Measurements from ENCODE around the gene C5orf58.

C5orf58 gene

DNA sequence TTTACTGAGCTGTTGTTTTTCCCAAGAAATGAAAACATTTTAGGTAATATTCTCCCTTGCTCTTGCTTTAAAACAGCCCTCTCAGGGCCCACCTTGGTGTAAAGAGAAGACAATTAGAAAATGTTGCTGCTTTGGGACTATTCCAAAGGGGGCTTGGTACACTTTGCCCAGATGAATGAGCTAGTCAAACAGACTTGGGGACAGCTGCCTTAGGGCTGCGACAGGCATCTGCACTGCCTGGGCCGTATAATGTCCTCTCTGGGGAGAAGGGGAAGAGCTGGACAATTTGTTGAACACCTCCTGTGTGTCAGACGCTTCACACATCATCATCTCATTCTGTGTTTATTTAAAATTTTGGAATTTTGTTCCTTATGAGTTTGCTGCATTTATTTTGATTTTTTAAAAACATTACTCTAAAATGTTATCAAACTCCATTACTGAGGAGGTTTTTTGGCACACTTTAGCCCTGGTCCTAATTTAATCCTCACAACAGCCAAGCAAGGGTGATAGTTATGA, 28.8 kb downstream of the C5orf58 start:
- DNase-seq: no peak

DNA sequence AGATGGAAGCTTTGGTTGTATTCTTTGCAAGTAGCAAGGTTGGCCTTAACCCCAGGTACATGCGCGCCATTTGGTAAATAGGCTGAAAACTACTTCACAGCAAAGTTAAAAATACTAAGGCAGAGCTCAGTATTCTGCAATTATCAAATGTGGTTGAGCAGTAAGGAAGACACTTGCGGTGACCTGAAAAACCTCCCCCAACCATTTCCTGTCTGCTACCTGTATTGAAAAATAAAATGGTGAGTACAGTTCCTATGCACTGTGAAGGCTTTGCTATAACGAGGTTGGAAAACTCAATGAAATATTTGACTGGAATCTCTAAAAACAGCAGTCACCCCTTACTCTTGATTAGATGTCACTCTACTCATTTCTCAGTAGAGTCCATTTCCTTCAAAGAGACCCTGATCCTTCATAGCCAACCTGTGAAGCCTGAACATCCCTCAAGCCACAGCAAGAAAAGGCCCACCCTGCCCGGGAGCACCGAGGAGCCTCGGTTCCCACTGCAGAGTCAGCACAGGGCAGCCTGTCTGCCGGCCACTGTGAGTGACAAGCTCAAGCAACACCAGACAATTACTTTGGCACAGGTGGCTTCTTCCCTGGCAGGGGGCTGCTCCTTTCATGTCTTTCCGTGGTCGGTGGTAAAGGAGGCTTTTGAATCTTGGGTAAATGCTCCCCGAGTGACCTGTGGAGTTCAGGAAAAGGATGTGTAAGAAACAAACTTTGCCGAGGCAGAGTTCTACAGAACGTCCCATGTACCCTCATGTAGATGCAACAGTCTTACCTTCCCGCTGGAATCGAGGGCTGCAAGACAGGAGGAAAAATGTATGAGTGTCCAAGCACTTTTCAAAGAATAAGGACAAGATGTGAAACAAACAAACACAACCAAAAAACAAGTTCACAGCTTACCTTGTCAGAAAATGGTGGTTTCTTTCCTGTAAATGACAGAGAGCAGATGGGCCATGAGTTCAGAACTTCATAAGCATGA, 29.6 kb downstream of the C5orf58 start:
- no peak for DNase-seq

DNA sequence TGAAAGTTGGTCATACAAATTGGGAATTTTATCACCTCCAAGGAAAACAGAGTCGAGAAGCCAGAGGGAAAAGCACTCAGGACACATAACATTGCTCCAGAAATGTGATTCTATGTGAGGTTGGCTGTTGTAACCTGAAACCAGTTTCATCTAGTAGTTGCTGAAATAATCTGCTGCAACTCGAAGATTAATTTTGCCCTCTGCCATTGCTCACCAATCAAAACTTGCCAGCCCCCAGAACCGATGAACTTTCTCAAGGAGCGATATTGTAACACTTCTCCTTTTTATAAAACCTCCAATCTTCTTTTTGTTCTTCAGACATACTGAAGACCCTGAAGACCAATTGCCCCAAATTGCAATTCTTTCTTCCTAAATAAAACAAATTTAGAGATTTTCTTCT, 31.1 kb downstream of the C5orf58 start:
- DNase-seq: no peak

DNA sequence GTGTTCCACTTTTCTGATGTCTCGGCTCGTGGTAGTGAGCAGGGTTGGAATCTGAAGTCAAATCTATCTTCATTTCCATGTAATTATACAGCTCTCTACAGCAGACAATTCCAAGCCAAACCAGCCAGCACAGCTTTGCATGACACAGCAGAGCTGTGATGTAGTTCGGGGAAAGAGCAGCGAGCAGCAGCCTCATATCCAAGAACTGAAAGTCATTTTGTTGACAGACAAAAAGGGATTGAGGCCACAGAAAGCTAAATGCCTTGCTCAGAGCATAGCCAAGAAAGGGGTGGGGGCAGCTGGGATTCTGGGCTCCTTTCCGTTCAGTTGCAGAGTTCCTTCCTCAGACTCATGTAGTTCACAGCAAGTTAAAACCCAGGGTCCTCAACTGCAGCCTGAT, 32.7 kb downstream of the C5orf58 start:
- DNase-seq: no peak

DNA sequence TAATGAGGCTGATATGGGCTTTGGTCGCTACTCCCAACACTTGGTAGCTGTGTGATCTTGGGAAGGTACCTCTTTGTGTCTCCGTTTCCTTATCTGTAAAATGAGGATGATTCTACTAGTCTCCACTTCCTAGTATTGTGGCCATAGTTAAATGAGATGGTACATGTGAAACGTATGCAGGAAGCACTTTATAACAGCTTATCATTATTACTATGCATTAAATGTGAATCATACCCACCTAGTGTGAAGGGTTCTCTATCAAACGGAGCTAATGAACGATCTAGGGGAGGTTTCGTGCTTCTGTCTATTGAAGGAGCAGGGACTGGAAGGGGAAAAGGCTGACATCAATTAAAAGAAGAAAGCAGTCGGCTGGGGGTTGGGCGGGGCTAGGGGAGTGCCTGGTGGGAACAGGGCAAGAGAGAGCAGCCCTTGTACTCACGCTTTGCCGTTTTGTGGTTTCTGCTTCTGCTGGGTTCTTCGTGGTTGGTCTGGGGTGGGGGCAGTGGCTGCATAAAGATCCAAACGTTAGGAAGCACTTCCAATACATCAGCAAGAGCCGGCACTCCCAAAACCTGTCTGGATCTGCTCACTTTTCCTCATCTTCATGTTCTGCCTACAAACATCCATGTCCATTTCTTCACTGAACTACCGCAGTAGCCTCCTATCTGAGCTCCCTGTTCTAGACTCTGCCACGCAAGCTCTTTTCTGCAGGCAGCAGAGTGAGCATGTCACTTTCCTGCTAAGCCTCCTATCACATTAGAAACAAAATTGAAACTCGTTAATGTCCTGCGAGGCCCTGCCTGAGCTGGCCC, 34.0 kb downstream of the C5orf58 start:
- no peak for DNase-seq

DNA sequence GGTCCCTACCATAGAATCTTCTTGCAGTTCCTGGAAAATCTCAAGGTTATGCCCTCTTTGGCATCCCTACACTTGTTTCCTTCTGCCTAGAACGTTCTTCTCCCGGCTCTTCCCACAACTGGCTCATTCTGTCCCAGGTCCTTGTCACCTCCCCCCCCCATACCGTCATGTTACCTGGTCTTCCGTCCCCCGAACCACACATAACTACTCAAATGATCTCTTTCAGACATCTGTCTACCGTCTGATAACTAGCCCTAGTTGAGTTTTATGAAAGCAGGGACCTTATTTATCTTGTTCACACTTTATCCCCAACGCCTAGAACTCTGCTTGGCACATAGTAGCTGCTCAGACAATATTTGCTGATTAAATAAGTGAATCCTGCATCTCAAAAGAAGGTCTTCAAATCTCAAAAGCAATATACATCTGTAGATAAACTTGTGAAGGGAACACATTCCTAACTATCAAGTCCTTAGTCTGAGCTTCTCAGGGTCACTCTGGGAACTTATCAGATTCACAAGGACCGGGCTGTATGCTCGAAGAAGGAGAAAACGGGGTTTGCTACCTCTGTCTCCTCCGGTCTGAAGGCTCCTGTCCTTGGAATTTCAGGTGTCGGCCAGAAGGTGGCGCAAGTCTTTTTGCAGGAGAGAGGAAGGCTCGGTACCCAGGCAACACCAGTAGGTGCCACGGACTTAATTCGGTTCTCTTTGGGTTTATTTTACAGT, 34.8 kb downstream of the C5orf58 start:
- DNase-seq: peak; percentile 9

DNA sequence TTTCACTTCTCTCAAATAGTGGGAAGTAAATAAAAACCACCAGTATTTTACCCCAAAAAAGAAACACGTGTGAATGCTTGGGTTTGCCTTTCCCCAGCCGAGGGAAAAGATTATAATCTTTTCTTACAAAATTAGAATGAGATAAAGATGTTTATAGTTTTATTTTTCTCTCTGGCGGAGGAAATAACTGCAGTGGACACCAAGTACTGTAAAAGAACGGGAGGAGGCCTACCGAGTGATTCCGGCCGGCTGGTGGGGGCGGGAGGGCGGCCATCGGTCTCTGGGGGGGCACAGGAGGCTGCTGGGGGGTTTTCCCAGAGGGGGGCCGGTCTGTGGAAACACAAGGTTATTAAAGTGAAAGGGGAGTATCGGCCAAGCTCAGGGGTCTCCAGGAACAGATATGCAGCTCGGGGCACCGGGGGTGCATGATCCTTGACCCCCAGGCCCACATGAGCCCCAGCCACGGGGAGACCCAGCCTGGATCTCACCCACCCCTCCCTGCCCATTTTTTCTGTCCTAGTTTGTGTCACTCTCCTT, 35.4 kb downstream of the C5orf58 start:
- no peak for DNase-seq

DNA sequence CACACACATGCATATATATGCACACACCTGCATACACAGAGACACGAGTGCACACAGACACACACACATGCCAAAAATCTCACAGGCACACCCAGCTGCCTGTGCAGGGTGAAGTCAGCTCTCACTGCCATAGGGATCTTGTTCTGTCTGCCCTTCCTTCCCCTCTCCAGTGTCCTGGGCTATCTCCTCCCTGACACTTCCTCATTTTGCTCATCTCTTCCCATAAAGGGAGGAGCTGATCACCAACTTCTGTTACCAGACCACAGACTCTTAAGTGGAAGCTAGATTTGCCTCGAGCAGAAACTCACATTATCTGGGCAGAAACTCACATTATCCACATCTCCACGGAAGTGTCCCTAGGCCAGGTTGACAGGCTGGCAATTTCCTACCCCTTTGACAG, 36.1 kb downstream of the C5orf58 start:
- DNase-seq: no peak

DNA sequence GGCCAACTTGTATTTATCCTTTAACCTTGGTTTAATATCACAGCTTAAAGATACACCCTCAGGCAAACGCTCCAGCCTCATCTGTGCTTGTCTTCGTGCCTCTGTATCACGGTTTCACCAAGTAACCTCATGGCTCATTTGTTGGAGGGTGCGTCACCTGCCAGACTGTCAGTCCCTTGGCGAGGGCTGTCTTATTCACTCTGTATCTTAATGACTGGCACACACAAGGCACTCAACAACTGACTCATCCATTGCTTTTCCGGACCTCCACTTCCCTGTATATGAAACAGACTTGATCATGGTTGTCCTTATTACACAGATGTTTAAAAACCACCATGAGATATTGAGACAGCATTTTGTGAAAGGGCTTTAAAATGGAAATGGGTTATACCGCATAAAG, 36.8 kb downstream of the C5orf58 start:
- no peak for DNase-seq

DNA sequence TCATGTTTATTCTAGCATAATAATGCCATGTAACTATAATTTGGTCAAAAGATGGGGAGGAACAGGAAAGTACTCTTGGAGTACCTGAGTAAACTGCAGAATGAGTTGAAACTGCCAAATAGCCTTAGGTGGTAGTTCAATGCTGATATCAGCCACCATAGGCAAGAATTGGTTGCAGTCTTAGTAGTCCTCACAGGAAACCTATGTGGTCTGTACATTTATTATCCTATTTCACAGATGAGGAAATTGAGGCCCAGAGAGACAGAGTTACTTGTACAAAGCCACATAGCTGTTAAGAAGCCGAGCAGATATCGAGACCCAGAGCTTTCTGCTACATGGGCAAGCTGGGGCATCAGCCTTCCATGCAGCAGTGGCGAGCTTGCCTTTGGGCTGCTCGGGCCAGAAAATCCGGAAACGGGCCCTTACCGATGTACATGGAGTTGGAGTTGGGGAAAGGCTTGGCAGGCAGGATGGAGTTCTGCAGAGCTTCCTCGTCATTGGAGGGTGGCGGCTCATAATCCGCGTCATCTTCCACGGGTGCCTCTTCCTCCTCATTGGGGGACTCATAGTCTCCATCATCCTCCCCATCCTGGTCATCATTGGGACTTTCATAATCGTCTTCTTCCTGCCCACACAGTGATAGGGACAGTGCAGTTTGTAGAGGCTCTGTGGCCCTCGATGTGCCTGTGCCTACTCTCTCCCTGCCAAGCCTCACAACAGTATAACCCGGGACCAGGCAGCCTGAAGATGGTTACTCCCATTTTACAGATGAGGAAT, 37.7 kb downstream of the C5orf58 start:
- DNase-seq: no peak

DNA sequence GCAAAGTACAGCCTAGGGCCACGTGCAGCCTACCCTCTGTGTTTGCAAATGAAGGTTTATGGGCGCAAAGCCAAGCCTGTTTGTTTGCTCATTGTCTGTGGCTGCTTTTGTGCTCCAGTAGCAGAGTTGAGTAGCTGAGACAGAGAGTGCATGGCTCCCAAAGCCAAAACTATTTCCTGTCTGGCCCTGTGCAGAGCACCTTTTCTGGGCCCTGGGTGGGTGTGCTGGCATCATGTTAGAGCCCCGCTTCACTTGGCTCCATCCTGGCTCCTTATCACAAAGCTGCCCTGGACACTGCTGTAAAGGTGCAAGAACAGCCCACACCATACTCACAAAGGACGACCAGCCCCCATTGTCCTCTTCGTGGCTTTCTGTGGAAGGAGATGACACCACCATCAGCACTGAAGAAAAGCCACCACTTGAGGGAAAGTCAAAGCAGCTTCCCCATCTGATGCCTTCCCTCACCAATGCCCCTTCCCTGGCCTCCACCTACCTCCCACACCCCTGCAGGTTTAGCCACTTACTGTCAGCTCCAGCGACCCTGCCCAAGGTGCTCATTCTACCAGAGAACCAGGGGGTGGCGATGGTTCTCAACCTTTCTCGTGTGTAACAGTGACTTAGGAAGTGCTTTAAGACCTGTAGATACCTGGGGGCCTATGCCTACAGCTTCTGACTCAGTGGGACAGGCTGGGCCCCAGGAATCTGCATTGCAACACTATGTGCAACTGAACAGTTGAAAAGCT, 41.4 kb downstream of the C5orf58 start:
- no peak for DNase-seq

DNA sequence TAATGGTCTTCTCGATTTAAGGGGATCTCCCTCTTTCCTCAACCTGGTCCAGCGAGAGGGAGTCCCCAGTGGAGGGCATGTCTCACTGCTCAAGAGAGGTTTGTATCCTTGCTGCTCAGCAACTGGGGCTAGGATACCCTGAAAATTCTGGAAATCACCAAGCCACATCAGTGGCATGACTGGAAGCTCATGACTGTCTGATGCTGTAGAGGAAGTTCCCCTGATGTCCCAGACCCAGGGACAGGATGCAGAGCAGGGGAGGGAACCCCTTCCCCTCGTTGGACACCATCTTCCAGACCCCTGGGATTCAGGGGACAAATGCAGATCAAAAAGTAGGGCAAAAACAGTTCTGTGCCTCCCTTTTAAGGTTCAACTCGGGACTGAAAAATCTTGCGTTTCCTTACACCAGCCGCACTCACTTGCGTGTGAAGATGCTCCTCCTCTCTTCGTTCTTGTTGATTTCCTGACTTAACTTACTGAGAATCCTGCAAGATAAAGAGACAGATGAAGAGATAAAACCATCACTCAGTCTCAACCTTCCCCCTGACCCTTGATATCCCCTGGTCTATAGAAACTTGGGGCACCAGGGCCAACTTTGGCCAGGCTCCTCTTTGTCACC, 42.7 kb downstream of the C5orf58 start:
- no peak for DNase-seq

DNA sequence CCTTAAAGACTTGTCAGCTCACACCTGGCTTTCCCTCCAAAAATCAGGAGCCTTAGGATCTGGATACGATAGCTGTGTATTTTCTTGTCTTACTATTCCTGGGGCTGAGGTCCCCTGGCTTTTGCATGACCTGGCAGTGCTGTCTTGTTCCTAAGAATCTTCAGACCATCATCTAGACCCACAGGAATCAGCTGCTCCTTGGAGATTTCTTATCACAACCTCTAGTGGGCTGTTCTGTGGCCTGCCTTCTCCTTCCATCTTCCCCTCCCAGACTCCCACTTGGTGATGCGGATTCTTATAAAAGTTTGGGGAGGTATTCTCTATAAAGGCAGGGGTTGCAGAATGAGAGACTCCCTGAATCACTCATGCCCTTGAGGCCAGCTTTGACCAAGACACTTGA, 43.4 kb downstream of the C5orf58 start:
- DNase-seq: no peak

DNA sequence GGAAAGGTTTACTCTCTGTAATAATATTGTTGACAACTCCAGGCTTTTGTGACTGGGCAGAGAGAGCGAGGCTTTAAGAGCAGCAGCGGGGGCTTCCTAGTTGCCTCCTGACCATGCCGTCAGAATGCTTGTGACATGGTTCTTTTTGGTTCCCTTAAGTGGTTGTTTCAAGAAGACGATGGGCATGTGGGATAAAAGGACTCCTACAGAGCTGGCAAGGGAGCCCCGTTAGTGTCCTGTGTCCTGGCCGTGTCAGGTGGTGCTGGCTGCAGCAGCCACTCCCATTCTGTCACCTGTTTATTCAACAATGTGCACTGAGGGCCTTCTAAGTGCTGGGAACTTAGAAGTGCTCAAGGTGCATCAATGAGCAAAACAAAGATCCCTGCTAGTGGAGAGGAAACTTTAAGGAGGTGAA, 45.1 kb downstream of the C5orf58 start:
- no peak for DNase-seq

DNA sequence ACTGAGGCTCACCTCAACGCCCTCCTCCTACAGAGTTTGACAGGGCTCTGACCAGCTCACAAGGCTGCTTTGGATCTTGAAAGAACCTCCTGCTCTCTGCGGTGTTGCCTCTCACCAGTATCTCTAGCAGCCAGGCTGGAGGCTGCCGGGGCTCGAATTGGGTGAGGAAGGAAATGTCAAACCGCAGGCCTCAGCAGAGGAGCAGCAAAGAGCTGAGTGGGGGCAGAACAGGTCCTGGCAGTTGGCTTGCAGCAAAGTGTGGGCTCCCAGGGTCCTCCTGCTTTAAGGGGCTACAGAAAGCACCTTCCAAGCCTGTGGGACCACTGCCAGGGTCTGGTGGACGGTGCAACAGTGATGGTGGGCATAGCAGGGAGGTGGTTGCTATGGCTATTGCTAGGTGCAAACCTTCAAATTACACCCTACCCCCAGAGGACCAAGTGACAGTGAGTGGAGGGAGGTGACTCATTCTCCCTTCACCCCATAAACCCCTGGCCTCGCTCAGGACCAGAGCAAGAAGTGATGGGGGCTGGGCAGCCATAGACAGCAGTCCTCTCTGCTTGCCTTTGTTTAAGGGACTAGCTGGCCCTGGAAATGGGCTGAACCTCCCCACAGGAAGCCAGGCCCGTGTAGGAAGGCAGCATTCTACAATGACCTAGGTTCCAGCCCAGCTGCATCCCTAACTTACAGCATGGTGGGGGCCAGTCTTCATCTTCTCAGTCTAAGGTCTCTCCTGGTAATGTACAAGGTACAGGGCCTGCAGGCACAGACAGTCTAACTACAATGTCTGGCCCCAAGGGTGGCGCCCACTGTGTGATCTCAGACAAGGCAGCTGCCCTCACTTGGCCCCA, 46.0 kb downstream of the C5orf58 start:
- DNase-seq: no peak

DNA sequence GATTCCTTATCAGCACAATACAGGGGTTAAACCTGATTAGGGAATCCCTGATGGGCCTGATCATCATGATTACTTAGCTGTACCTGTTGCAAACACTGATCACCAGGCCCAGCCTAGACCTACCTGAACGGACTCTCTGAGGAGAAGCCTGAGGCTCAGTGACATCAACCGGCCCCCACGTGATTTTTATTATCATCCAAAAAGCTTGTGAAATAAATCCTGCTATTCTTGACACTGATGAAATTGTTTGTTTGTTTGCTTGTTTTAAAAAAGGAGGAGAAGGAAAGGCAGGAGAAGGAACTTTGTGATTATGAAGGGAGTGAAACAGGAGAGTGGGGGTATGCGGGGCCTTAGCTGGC, 46.7 kb downstream of the C5orf58 start:
- no peak for DNase-seq

DNA sequence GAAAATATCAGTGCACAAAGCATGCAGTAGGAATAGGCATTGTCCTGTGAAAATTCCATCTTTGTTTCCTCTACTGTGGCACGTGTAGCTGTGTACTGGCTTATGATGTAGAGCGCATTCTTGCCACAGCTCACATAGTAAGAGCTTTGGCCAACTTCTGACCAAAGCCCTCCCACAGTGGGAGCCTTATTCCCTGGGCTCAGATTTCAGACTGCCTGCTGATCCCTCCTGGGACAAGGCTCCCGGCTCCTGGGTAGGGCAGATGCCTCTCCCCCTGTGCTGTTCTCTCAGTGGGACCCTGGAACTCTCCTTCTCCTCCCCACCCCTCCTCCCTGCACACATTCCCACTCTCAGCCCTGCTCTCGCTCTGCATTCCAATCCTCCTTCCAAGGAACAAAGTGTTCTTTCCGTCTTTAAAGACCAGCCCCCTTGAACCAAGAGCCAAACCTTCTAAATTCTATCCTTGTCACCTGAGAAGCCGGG, 47.3 kb downstream of the C5orf58 start:
- DNase-seq: no peak

DNA sequence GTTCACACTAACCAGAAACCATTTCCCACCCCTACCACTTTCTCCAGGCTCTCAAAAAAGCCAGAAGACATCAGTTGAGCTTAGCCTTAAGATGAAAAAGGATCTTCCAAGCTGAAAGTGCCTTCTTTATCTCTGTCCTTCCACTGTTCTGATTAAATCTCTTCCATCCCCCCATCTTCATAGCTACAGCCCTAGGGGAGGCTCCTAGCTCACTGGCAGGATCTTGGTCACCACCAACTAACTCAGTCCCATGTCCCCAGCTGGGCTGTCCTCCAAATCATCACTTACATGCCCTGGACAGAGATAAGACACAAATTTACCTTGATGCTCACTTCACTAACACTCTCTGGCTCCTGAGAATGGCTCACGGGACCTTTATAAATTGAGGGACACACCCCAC, 50.5 kb downstream of the C5orf58 start:
- DNase-seq: no peak

DNA sequence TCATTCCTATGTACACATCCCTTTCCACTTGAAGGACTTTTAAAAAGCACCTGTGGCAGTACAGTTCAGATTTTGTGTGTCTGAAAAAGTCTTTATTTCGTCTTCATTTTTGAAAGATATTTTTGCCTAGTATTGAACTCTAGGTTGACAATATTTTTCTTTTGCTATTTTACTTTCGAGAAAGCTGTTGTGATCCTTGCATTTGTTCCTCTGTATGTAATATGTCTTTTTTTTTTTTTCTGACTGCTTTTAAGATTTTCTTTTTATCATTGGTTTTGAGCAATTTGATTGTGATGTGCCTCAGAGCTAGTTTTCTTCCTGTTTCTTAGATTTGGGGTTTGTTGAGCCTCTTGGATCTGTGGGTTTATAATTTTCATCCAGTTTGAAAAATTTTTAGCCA, 51.4 kb downstream of the C5orf58 start:
- no peak for DNase-seq

DNA sequence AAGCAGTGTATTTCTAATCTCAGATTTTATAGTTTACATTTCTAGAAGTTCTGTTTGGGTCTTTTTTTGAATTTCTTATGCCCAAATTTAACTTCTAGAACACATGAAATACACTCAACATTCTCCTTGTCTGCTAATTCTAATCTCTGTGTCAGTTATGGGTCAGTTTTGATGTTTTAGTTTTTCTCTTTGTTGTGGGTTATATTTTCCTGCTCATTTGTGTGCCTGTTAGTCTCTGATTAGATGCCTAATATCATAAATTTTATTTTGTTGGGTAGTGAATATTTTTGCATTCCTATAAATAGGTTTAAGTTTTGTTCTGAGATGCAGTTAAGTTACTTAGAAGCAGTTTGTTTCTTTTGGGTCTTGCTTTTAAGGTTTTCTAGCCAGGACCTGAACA, 52.4 kb downstream of the C5orf58 start:
- no peak for DNase-seq
